Measurements from ENCODE around the gene COQ5. TPM values are rescaled to one million over a fixed set of nuclear protein-coding genes. Genes with fewer than 3 reads are reported as not detected.

COQ5 gene
- total RNA-seq, 1 donor from 2014 or later: 38.5 TPM

DNA sequence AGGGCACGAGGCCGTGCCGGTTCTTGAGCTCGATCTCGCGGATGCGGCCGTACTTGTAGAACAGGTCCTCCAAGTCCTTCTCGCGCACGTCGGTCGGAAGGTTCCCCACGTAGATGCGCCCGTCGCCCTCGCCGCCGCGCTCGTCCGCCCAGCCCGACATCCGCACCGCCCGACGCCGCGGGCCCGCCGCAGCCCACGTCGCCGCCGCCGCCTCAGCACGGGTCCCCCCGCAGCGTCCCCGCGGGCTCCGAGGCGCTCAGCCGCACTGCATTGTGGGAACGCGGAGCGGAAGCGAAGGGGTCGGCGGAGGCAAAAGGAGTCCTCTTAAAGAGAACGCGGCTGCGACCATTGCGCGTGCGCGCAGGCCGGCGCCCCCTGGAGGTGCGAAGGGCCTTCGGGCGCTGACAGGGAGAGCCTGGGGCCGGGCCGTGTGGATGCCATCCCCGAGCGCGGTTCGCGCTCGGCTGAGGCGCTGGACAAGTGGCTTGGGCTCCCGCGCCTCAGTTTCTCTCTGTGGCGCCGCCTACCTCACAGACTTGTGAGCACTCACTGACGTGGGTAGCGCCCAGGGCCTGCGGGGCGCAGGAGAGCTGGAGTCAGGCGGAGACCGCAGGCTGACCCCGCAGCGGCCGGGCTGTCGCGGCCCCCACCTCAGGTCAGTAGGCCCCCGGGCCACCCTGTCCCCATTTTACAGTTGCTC lies 59.4 kb downstream of the COQ5 start, which contains the start of gene SRSF9:
TSS of gene SRSF9 (minus strand) at position 299 of the 700 bp plus-strand sequence. CDS start at position 160, 139 bp downstream.
- Mint-ChIP-seq H3K4me1 (peaks cover 46% of the 10 kb centered on the region), H3K27me3 (ENCODE audit: low read depth) (peaks cover 4% of the 10 kb centered on the region), H3K27ac (ENCODE audit: unreplicated experiment) (peak within 1 kb of the TSS; percentile 99), H3K36me3 (ENCODE audit: low read depth) (peaks cover 10% of the 10 kb centered on the region), H3K9me3 (no peaks in the 10 kb centered on the region), H3K4me3 (peak within 1 kb of the TSS; percentile 99)
- TF ChIP-seq CTCF (conservative IDR thresholded peaks at IDR 0.05): peak; percentile 86
- DNase-seq (ENCODE audit: low read depth, low spot score): peak; percentile 95

GRCh38 chr12:120468821-120469449 lies 60.0 kb downstream of the COQ5 start:
- H3K9me3 Mint-ChIP-seq: no peaks in the 10 kb centered on the region
- no peak for TF ChIP-seq CTCF (conservative IDR thresholded peaks at IDR 0.05)
- H3K36me3 Mint-ChIP-seq (ENCODE audit: low read depth): peaks cover 14% of the 10 kb centered on the region
- H3K27me3 Mint-ChIP-seq (ENCODE audit: low read depth): peaks cover 4% of the 10 kb centered on the region
- H3K27ac Mint-ChIP-seq (ENCODE audit: unreplicated experiment): peak overlapping the region; percentile 81
- DNase-seq (ENCODE audit: low read depth, low spot score): peak; percentile 13
- peak overlapping the region; percentile 99 for H3K4me3 Mint-ChIP-seq
- peaks cover 43% of the 10 kb centered on the region for H3K4me1 Mint-ChIP-seq

- no peaks in the 10 kb centered on the region for H3K9me3 Mint-ChIP-seq
- peak overlapping the region; percentile 99 for H3K4me3 Mint-ChIP-seq
- peak; percentile 25 for DNase-seq (ENCODE audit: low read depth, low spot score)
- H3K36me3 Mint-ChIP-seq (ENCODE audit: low read depth): peaks cover 14% of the 10 kb centered on the region
- peaks cover 39% of the 10 kb centered on the region for H3K4me1 Mint-ChIP-seq
- TF ChIP-seq CTCF (conservative IDR thresholded peaks at IDR 0.05): no peak
- H3K27me3 Mint-ChIP-seq (ENCODE audit: low read depth): peaks cover 4% of the 10 kb centered on the region
- H3K27ac Mint-ChIP-seq (ENCODE audit: unreplicated experiment): peak overlapping the region; percentile 81
These were observed 60.6 kb downstream of the COQ5 start for GRCh38 chr12:120468325-120468820.

DNA sequence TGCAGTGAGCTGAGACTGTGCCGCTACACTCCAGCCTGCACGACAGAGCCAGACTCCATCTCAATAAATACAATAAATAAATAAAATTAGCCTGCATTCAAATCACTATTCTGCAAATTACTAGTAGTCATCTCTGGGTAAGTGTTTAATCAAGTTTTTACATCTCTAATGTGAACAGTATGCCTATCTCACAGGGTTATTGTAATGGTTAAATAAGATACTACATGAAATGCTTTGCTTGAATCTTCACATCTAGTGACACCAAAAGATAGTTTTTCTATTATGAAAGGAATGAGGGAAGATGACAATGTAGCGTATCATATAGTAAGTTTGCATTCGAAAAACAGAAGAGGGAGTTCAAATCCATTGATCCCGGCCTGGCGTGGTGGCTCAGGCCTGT lies 61.5 kb downstream of the COQ5 start:
- Mint-ChIP-seq H3K36me3 (ENCODE audit: low read depth) (peaks cover 19% of the 10 kb centered on the region), H3K9me3 (no peaks in the 10 kb centered on the region), H3K4me1 (peaks cover 34% of the 10 kb centered on the region), H3K4me3 (peak overlapping the region; percentile 99), H3K27ac (ENCODE audit: unreplicated experiment) (no peak overlapping the region), H3K27me3 (ENCODE audit: low read depth) (peaks cover 4% of the 10 kb centered on the region)
- TF ChIP-seq CTCF (conservative IDR thresholded peaks at IDR 0.05): no peak
- DNase-seq (ENCODE audit: low read depth, low spot score): no peak

DNA sequence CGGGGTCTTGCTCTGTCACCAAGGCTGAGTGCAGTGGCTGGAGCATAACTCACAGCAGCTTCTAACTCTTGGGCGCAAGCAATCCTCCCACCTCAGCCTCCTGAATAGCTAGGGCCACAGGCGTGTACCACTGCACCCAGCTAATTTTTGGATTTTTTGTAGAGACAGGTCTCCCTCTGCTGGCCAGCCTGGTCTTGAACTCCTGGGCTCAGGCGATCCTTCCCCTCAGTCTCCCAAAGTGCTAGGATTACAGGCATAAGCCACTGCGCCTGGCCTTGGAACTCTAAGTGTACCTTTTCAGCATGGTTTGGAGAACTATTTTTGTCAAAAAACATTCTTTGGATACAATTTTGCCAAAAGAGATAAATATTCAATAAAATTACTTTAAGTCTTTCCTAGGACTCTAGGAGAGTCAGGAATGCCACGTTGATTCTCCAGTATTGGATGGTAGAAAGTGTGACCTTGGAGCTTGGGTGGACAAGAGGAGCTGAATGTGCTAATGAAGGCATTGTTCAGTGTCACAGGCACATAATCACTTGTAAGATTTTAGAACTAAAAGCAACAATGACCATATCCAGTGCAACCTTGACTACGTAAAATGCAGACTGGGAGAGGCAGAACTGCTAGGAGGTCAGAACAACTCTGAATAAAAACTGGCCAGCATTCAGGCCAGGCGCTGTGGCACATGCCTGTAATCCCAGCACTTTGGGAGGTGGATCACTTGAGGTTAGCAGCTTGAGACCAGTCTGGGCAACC lies 62.2 kb downstream of the COQ5 start:
- Mint-ChIP-seq H3K36me3 (ENCODE audit: low read depth) (peaks cover 22% of the 10 kb centered on the region), H3K27ac (ENCODE audit: unreplicated experiment) (peak overlapping the region; percentile 19), H3K4me1 (peaks cover 30% of the 10 kb centered on the region), H3K27me3 (ENCODE audit: low read depth) (peaks cover 4% of the 10 kb centered on the region), H3K4me3 (peak overlapping the region; percentile 84), H3K9me3 (no peaks in the 10 kb centered on the region)
- peak; percentile 55 for DNase-seq (ENCODE audit: low read depth, low spot score)
- TF ChIP-seq CTCF (conservative IDR thresholded peaks at IDR 0.05): peak; percentile 71

Data from neural crest cell (in vitro differentiated cells).